B cell (primary cell): Measurements from ENCODE around the gene TMEM129. TPM values are rescaled to one million over a fixed set of nuclear protein-coding genes. Genes with fewer than 3 reads are reported as not detected.

Source experiments
- ATAC-seq: fragments of 200-7000 bp; cut with Tn5 transposase; one replicate; pipeline ENCODE4 v1.10.0; 2021; ENCODE audit warnings: low read depth, mild to moderate bottlenecking, moderate number of reproducible peaks, moderate library complexity
- CTCF ChIA-PET: fragments of 350-600 bp; sonication (Branson Sonifier 250); formaldehyde crosslinking; loops from one replicate; lab custom pipeline; 2021; ENCODE audit warnings: antibody characterized with exemption, inconsistent platforms; lab: Charles Lee
- POLR2A ChIA-PET: fragments of 350-600 bp; sonication (Branson Sonifier 250); formaldehyde crosslinking; loops from one replicate; lab custom pipeline; 2021; ENCODE audit warnings: antibody characterized with exemption; lab: Charles Lee
- DNase-seq: peaks from one replicate; pipeline ENCODE4 v3.0.0; 2013
- H2AFZ ChIP-seq: 2 replicates; pipeline ENCODE4 v1.6.1; 2012; ENCODE audit warnings: mild to moderate bottlenecking, low read depth, low read length; ENCODE audit not compliant: insufficient read depth, poor library complexity, severe bottlenecking
- H3K27ac ChIP-seq, 2 donors: 1 replicate in 1 of 2; 2 replicates in 1 of 2; pipeline ENCODE4 v1.5.1; 2012 to 2013; ENCODE audit warnings: low read length in 2 of 2, mild to moderate bottlenecking in 2 of 2, moderate library complexity in 1 of 2
- H3K27me3 ChIP-seq, 4 experiments: fragments of 200-600 bp in 1 of 4; sonication (generic) in 1 of 4; replicated peaks in 1 of 4; 1 replicate in 2 of 4; 2 replicates in 2 of 4; pipeline versions ENCODE4 v1.6.1 to v1.7.0; 2013 to 2016; ENCODE audit warnings: low read length in 3 of 4, mild to moderate bottlenecking in 2 of 4, mixed read lengths in 1 of 4, moderate library complexity in 1 of 4; ENCODE audit not compliant: insufficient read depth in 4 of 4, control insufficient read depth in 3 of 4; ENCODE audit errors: control extremely low read depth in 1 of 4
- H3K36me3 ChIP-seq, 2 experiments: replicated peaks in 1 of 2; 1 replicate in 1 of 2; 2 replicates in 1 of 2; pipeline versions ENCODE4 v1.6.1 to v1.7.1; 2013; ENCODE audit warnings: low read length in 1 of 2; ENCODE audit not compliant: insufficient read depth in 2 of 2, control insufficient read depth in 1 of 2; ENCODE audit errors: control extremely low read depth in 1 of 2, extremely low read depth in 1 of 2
- H3K4me1 ChIP-seq, 2 donors: fragments of 200-600 bp in 1 of 2; sonication (generic) in 1 of 2; 1 replicate in 1 of 2; 2 replicates in 1 of 2; pipeline versions ENCODE4 v1.5.1 to v1.6.1; 2013 to 2017; ENCODE audit warnings: low read length in 2 of 2; ENCODE audit not compliant: control insufficient read depth in 2 of 2, insufficient read depth in 2 of 2
- H3K4me2 ChIP-seq: replicated peaks from 2 replicates; pipeline ENCODE3; 2012; ENCODE audit warnings: mild to moderate bottlenecking, low read depth, low read length; ENCODE audit not compliant: poor library complexity, severe bottlenecking
- H3K4me3 ChIP-seq, 5 experiments: fragments of 200-600 bp in 1 of 5; sonication (generic) in 1 of 5; 1 replicate in 3 of 5; 2 replicates in 2 of 5; pipeline versions ENCODE4 v1.5.1 to v1.7.0; 2011 to 2016; ENCODE audit warnings: low read length in 4 of 5, mild to moderate bottlenecking in 4 of 5, low read depth in 2 of 5, control low read depth in 1 of 5, moderate library complexity in 1 of 5; ENCODE audit not compliant: insufficient read depth in 1 of 5; ENCODE audit errors: control extremely low read depth in 1 of 5, extremely low read depth in 1 of 5
- H3K79me2 ChIP-seq: fragments of 200-600 bp; sonication (generic); one replicate; pipeline ENCODE4 v1.6.0; 2016; ENCODE audit warnings: low read length; ENCODE audit not compliant: control insufficient read depth, insufficient read depth
- H3K9ac ChIP-seq: fragments of 200-600 bp; sonication (generic); 2 replicates; pipeline ENCODE4 v1.6.1; 2017; ENCODE audit warnings: mild to moderate bottlenecking, low read length, moderate library complexity
- H3K9me3 ChIP-seq, 3 donors: one replicate each; pipeline versions ENCODE4 v1.6.1 to v1.7.1; 2013; ENCODE audit warnings: low read length in 2 of 3; ENCODE audit not compliant: control insufficient read depth in 2 of 3, insufficient read depth in 1 of 3; ENCODE audit errors: control extremely low read depth in 1 of 3
- H4K20me1 ChIP-seq: 2 replicates; pipeline ENCODE4 v1.6.0; 2012; ENCODE audit warnings: mild to moderate bottlenecking, low read length; ENCODE audit not compliant: insufficient read depth, control insufficient read depth, poor library complexity, severe bottlenecking
- H3K27ac Mint-ChIP-seq: one replicate; pipeline ENCODE4 v1.8.0; 2021; ENCODE audit warnings: mixed read lengths
- H3K27me3 Mint-ChIP-seq: one replicate; pipeline ENCODE4 v1.8.0; 2021; ENCODE audit warnings: mixed read lengths
- H3K4me1 Mint-ChIP-seq: one replicate; pipeline ENCODE4 v1.8.0; 2021; ENCODE audit warnings: mixed read lengths
- H3K4me3 Mint-ChIP-seq: one replicate; pipeline ENCODE4 v1.8.0; 2021; ENCODE audit warnings: mixed read lengths
- H3K9me3 Mint-ChIP-seq: one replicate; pipeline ENCODE4 v1.8.0; 2022; ENCODE audit warnings: mixed read lengths; ENCODE audit not compliant: insufficient read depth
- EZH2 ChIP-seq: IDR thresholded peaks from 2 replicates; pipeline ENCODE4 v1.6.1; 2012; ENCODE audit warnings: borderline replicate concordance, low read depth, mild to moderate bottlenecking, moderate library complexity, low read length; ENCODE audit not compliant: insufficient read depth, poor library complexity, severe bottlenecking
- WGBS: methylation state at CpG from one replicate; pipeline ENCODE4 v1.1.5; 2013; ENCODE audit warnings: missing lambda C conversion rate; ENCODE audit not compliant: insufficient coverage; 5-methylcytosine and 5-hydroxymethylcytosine counted together
- intact Hi-C: fragments of 100-400 bp; cut with micrococcal nuclease; formaldehyde crosslinking; loops from one replicate; pipeline ENCODE4 v1.10.0; 2022
- polyA plus RNA-seq: library from polyadenylated mRNA; depleted of rRNA; stranded (reverse); fragments of >200 nt; gene quantifications from 2 replicates; pipeline ENCODE4 v1.2.3, GENCODE V29; 2012
- total RNA-seq, 2 donors: library from RNA; stranded (reverse); fragments of 120-200 nt in 1 of 2; gene quantifications; 1 replicate in 1 of 2; 2 replicates in 1 of 2; pipeline versions ENCODE4 v1.2.3 to v1.2.4, GENCODE V29; 2013 to 2022
- TF ChIP-seq, protein P1 (sequence below): fragments of 200-600 bp; IDR thresholded peaks from one replicate; pipeline ENCODE4 v1.8.0; 2022; ENCODE audit warnings: antibody characterized with exemption, mild to moderate bottlenecking

The TMEM129 gene
- total and polyA plus RNA-seq, 2 donors (not counting 1 experiment from before 2014, with no cell fraction given), result 41.0 to 76.5 TPM

DNA sequence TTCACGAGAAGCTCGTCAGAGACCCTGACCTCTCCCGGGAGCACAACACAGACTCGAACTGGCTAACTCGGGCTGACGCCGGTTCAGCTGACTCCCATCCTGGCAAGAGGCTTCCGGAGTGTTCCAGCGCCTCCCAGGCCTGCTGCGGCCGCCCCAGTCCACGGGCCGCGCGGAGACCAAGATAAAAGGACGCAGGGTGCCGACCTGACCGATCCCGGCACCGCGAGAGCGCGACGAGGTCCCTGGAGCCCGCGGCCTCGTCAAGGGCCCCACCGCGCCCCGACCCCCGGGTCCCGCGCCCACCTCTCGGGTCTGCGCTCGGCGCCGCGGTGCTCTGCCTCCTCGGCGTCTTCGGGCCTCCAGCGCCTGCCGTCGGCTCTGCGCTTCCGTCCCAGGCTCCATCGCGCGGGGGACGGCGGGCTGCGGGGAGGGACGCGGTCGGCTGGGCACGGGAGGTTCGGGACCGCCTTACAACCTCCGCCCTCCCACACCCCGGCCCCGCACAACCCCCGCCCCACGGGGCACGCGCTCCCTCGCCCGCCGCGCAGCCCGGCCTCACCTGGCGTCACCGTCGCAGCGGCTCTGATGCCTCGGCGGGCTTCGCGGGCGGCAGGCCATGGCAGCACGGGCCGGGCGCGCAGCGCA is 9.4 kb downstream of the TMEM129 start:
- peaks cover 38% of the 10 kb centered on the region for H4K20me1 ChIP-seq
- peak; percentile 62 for DNase-seq
- H3K4me1 Mint-ChIP-seq, result peaks cover 64% of the 10 kb centered on the region

More for the DNA sequence above, 9.4 kb downstream of the TMEM129 start:
- Mint-ChIP-seq H3K27ac (peak overlapping the region; percentile 98), H3K9me3 (no peaks in the 10 kb centered on the region), H3K4me3 (peak overlapping the region; percentile 91), H3K27me3 (no peaks in the 10 kb centered on the region)
- peak overlapping the region; percentile 93 for H3K9ac ChIP-seq
- peak overlapping the region; percentile 97 for H3K4me2 ChIP-seq
- H3K4me1 ChIP-seq, result peaks cover 50 to 56% of the 10 kb centered on the region in 2 donors
- intact Hi-C loops, result loop anchor here (1.0 to 5.0 kb wide), 6 partner anchors 10 to 756 kb away; partner anchors contain the start of genes FAM53A, LETM1, RNF4 and TACC3
- peak overlapping the region; percentile 57 to 99 for H3K27ac ChIP-seq
- H3K36me3 ChIP-seq, result peaks cover 0 to 3% of the 10 kb centered on the region in 2 experiments
- peak overlapping the region; percentile 84 for H2AFZ ChIP-seq
- WGBS, result under 1% methylated on average over 81 of the region's 85 CpGs
- H3K4me3 ChIP-seq, result peak overlapping the region; percentile 64 to 98 (median 92)
- H3K9me3 ChIP-seq, result no peaks in the 10 kb centered on the region
- ChIA-PET POLR2A (interaction anchor here (0.5 to 3.8 kb wide), 4 partner anchors 11 to 28 kb away, joined by 3 to 61 read pairs (median 10); partner anchors contain the start of genes TACC3 and TMEM129), CTCF (interaction anchor here (0.6 to 6.1 kb wide), 8 partner anchors 9 to 444 kb away, joined by 3 to 75 read pairs (median 6); partner anchors contain the start of genes LETM1, TACC3 and TMEM129)
- H3K27me3 ChIP-seq, result no peaks in the 10 kb centered on the region
- no peak for TF ChIP-seq EZH2
- TF ChIP-seq, protein P1, sequence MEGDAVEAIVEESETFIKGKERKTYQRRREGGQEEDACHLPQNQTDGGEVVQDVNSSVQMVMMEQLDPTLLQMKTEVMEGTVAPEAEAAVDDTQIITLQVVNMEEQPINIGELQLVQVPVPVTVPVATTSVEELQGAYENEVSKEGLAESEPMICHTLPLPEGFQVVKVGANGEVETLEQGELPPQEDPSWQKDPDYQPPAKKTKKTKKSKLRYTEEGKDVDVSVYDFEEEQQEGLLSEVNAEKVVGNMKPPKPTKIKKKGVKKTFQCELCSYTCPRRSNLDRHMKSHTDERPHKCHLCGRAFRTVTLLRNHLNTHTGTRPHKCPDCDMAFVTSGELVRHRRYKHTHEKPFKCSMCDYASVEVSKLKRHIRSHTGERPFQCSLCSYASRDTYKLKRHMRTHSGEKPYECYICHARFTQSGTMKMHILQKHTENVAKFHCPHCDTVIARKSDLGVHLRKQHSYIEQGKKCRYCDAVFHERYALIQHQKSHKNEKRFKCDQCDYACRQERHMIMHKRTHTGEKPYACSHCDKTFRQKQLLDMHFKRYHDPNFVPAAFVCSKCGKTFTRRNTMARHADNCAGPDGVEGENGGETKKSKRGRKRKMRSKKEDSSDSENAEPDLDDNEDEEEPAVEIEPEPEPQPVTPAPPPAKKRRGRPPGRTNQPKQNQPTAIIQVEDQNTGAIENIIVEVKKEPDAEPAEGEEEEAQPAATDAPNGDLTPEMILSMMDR, result no peak
- peaks cover 70% of the 10 kb centered on the region for H3K79me2 ChIP-seq
- ATAC-seq, result no peak
